CD14-positive monocyte (primary cell): ENCODE measurements around the gene GFI1. TPM values are rescaled to one million over a fixed set of nuclear protein-coding genes. Genes with fewer than 3 reads are reported as not detected.

Source experiments
- DNase-seq, 3 donors: peaks; one replicate each; pipeline ENCODE4 v3.0.0-alpha.2; 2011 to 2022
- H2AFZ ChIP-seq: 2 replicates; pipeline ENCODE4 v1.6.0; 2012; ENCODE audit warnings: mild to moderate bottlenecking, low read depth, low read length, inconsistent platforms; ENCODE audit not compliant: insufficient read depth, poor library complexity, severe bottlenecking
- H3K27ac ChIP-seq, 2 donors: 1 replicate in 1 of 2; 2 replicates in 1 of 2; pipeline ENCODE4 v1.5.1; 2012 to 2013; ENCODE audit warnings: low read length in 2 of 2, control low read depth in 1 of 2, inconsistent platforms in 1 of 2, low read depth in 1 of 2, mild to moderate bottlenecking in 1 of 2
- H3K27me3 ChIP-seq, 2 donors: one replicate each; pipeline versions ENCODE4 v1.6.0 to v1.6.1; 2011 to 2013; ENCODE audit warnings: low read length in 2 of 2; ENCODE audit not compliant: control insufficient read depth in 2 of 2, insufficient read depth in 2 of 2
- H3K36me3 ChIP-seq, 2 donors: replicated peaks in 1 of 2; 1 replicate in 1 of 2; 2 replicates in 1 of 2; pipeline versions ENCODE4 v1.5.1 to v1.6.1; 2012 to 2013; ENCODE audit warnings: low read length in 2 of 2, control low read depth in 1 of 2, inconsistent platforms in 1 of 2, mild to moderate bottlenecking in 1 of 2; ENCODE audit not compliant: insufficient read depth in 2 of 2, control insufficient read depth in 1 of 2
- H3K4me1 ChIP-seq, 2 donors: 1 replicate in 1 of 2; 2 replicates in 1 of 2; pipeline versions ENCODE4 v1.5.1 to v1.6.1; 2012 to 2013; ENCODE audit warnings: low read length in 2 of 2, control low read depth in 1 of 2, inconsistent platforms in 1 of 2, mild to moderate bottlenecking in 1 of 2, moderate library complexity in 1 of 2; ENCODE audit not compliant: insufficient read depth in 2 of 2, control insufficient read depth in 1 of 2
- H3K4me2 ChIP-seq: replicated peaks from 2 replicates; pipeline ENCODE3; 2012; ENCODE audit warnings: low read length, moderate library complexity, mild to moderate bottlenecking; ENCODE audit not compliant: poor library complexity, severe bottlenecking; ENCODE audit errors: extremely low read depth
- H3K4me3 ChIP-seq, 3 experiments: fragments of 200-600 bp in 1 of 3; sonication (generic) in 1 of 3; replicated peaks in 1 of 3; 1 replicate in 2 of 3; 2 replicates in 1 of 3; pipeline ENCODE4 v1.5.1; 2011 to 2013; ENCODE audit warnings: low read length in 3 of 3, mild to moderate bottlenecking in 3 of 3, control low read depth in 2 of 3, low read depth in 2 of 3, inconsistent platforms in 1 of 3, moderate library complexity in 1 of 3
- H3K79me2 ChIP-seq: 2 replicates; pipeline ENCODE4 v1.6.0; 2012; ENCODE audit warnings: mild to moderate bottlenecking, control low read depth, inconsistent platforms, low read length, moderate library complexity; ENCODE audit not compliant: insufficient read depth
- H3K9ac ChIP-seq: 2 replicates; pipeline ENCODE4 v1.6.0; 2017; ENCODE audit warnings: low read length, mild to moderate bottlenecking; ENCODE audit not compliant: insufficient read depth, poor library complexity, severe bottlenecking
- H3K9me3 ChIP-seq, 2 donors: replicated peaks in 1 of 2; 1 replicate in 1 of 2; 2 replicates in 1 of 2; pipeline versions ENCODE4 v1.5.1 to v1.6.1; 2012 to 2013; ENCODE audit warnings: low read length in 2 of 2, control low read depth in 1 of 2; ENCODE audit not compliant: control insufficient read depth in 1 of 2, insufficient read depth in 1 of 2
- H4K20me1 ChIP-seq: 2 replicates; pipeline ENCODE4 v1.6.0; 2012; ENCODE audit warnings: mild to moderate bottlenecking, low read length, control low read depth, moderate library complexity; ENCODE audit not compliant: insufficient read depth
- H3K27ac Mint-ChIP-seq, 7 donors: one replicate each; pipeline ENCODE4 v1.8.0; 2020; ENCODE audit warnings: mild to moderate bottlenecking in 7 of 7, mixed read lengths in 7 of 7, moderate library complexity in 6 of 7, inconsistent platforms in 2 of 7
- H3K27me3 Mint-ChIP-seq, 3 donors: one replicate each; pipeline ENCODE4 v1.8.0; 2021 to 2022; ENCODE audit warnings: low read depth in 3 of 3, mild to moderate bottlenecking in 3 of 3, mixed read lengths in 3 of 3, moderate library complexity in 3 of 3, inconsistent platforms in 1 of 3
- H3K36me3 Mint-ChIP-seq, 2 donors: one replicate each; pipeline ENCODE4 v1.8.0; 2020; ENCODE audit warnings: mixed read lengths in 2 of 2, inconsistent platforms in 1 of 2, mild to moderate bottlenecking in 1 of 2
- H3K4me1 Mint-ChIP-seq: one replicate; pipeline ENCODE4 v1.8.0; 2020; ENCODE audit warnings: mild to moderate bottlenecking, mixed read lengths
- H3K4me3 Mint-ChIP-seq, 2 donors: one replicate each; pipeline ENCODE4 v1.8.0; 2020; ENCODE audit warnings: mild to moderate bottlenecking in 2 of 2, mixed read lengths in 2 of 2, moderate library complexity in 1 of 2
- H3K9me3 Mint-ChIP-seq, 7 donors: one replicate each; pipeline ENCODE4 v1.8.0; 2020 to 2022; ENCODE audit warnings: mixed read lengths in 7 of 7, mild to moderate bottlenecking in 6 of 7, moderate library complexity in 6 of 7, inconsistent platforms in 2 of 7
- WGBS: methylation state at CpG from one replicate; pipeline ENCODE4 v1.1.5; 2013; ENCODE audit warnings: missing lambda C conversion rate; ENCODE audit not compliant: insufficient coverage; 5-methylcytosine and 5-hydroxymethylcytosine counted together
- intact Hi-C, 2 donors: fragments of 100-400 bp; cut with micrococcal nuclease; formaldehyde crosslinking; loops; one replicate each; pipeline versions ENCODE4 v1.15.0 to v1.15.1; 2023
- polyA plus RNA-seq, 3 donors: library from polyadenylated mRNA; depleted of rRNA in 1 of 3; unstranded in 2 of 3; stranded (reverse) in 1 of 3; fragments of 300-500 nt in 2 of 3; fragments of >200 nt in 1 of 3; fragmentation: Illumina TruSeq in 2 of 3; gene quantifications; 1 replicate in 2 of 3; 2 replicates in 1 of 3; pipeline ENCODE4 v1.2.3, GENCODE V29; 2012 to 2021
- TF ChIP-seq, protein P1 (sequence below): fragments of 200-600 bp; IDR thresholded peaks from one replicate; pipeline ENCODE4 v1.8.0; 2022; ENCODE audit warnings: antibody characterized with exemption, mild to moderate bottlenecking

Gene GFI1
- polyA plus RNA-seq, 3 donors: 0.35 TPM; not detected in 2

DNA sequence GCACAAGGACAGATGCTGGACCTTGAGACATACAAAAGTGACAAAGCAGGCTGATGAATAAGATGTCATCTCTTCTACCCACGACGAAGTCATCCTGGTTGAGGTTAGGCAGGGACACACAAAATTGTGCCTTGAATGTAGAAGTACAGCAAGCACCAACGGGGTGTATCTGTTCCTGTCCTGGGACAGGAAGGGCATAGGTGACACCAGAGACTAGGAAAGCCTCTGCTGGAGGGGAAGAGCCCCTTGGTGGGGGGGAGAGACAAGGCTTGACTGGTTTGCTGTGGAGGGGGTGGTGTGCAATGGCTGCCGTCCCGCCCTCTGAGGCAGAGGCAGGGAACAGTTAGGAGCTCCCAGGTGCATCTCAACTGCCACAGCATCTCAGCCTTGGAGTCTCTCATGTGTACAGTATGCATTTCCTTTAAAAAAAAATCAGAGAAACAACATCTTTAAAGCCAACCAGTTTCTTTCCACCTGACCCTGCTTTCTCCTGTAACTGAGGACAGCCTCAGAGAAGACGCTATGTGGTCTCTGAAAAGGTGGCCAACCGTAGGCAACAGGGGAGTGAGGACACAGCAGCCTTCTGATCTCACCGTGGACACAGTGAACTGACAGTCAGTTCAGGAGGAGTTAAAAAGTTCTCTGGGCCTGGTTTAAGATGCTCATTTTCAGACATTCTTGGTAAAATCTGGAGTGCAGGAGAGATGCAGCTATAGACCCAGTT lies 17.7 kb upstream of the GFI1 start:
- H3K4me2 ChIP-seq: no peak overlapping the region
- no peaks in the 10 kb centered on the region for H3K79me2 ChIP-seq
- no peaks in the 10 kb centered on the region for H4K20me1 ChIP-seq
- no peak overlapping the region for H3K9ac ChIP-seq
- no peaks in the 10 kb centered on the region for H3K9me3 ChIP-seq
- Mint-ChIP-seq H3K27ac (peak overlapping the region in 1 of 7 donors; percentile 61), H3K36me3 (peaks cover 10 to 16% of the 10 kb centered on the region in 2 donors), H3K4me3 (no peak overlapping the region), H3K27me3 (peaks cover 0 to 3% (median 0%) of the 10 kb centered on the region in 3 donors), H3K4me1 (peaks cover 16% of the 10 kb centered on the region), H3K9me3 (no peaks in the 10 kb centered on the region)
- H3K36me3 ChIP-seq: peaks cover 0 to 5% of the 10 kb centered on the region in 2 donors
- no peak for DNase-seq
- no peak overlapping the region for H2AFZ ChIP-seq
- no peak overlapping the region for H3K27ac ChIP-seq
- H3K4me3 ChIP-seq: no peak overlapping the region
- 78% methylated on average over 6 of the region's 8 CpGs for WGBS
- TF ChIP-seq, protein P1, sequence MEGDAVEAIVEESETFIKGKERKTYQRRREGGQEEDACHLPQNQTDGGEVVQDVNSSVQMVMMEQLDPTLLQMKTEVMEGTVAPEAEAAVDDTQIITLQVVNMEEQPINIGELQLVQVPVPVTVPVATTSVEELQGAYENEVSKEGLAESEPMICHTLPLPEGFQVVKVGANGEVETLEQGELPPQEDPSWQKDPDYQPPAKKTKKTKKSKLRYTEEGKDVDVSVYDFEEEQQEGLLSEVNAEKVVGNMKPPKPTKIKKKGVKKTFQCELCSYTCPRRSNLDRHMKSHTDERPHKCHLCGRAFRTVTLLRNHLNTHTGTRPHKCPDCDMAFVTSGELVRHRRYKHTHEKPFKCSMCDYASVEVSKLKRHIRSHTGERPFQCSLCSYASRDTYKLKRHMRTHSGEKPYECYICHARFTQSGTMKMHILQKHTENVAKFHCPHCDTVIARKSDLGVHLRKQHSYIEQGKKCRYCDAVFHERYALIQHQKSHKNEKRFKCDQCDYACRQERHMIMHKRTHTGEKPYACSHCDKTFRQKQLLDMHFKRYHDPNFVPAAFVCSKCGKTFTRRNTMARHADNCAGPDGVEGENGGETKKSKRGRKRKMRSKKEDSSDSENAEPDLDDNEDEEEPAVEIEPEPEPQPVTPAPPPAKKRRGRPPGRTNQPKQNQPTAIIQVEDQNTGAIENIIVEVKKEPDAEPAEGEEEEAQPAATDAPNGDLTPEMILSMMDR: no peak
- no peaks in the 10 kb centered on the region for H3K27me3 ChIP-seq
- H3K4me1 ChIP-seq: no peaks in the 10 kb centered on the region
- intact Hi-C loops: no loop called here

DNA sequence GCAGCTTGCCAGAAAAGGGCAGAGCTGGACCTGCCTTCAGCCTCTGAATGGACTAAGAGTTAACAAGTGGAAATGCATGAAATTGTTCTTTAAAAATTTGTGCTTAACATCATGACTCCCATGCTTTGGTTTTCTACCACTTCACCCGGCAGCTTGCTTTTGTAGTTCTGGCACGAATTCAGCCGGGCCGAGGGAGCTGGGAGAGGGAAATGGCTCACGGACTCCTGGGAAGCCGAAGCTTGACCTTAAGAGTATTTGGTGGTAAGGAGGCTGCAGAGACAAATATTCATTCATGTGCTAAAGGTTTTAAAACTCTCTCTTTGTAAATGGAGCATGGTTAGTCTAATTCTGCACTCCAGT lies 17.2 kb upstream of the GFI1 start:
- peaks cover 0 to 3% (median 0%) of the 10 kb centered on the region in 3 donors for H3K27me3 Mint-ChIP-seq
- intact Hi-C loops: no loop called here
- H3K27ac Mint-ChIP-seq: no peak overlapping the region

More for the DNA sequence above, 17.2 kb upstream of the GFI1 start:
- H3K4me3 Mint-ChIP-seq: no peak overlapping the region
- Histone ChIP-seq H3K36me3 (peaks cover 0 to 5% of the 10 kb centered on the region in 2 donors), H3K27me3 (no peaks in the 10 kb centered on the region), H2AFZ (no peak overlapping the region), H4K20me1 (no peaks in the 10 kb centered on the region), H3K9me3 (no peaks in the 10 kb centered on the region), H3K27ac (no peak overlapping the region), H3K4me3 (no peak overlapping the region), H3K4me2 (no peak overlapping the region), H3K4me1 (no peaks in the 10 kb centered on the region), H3K9ac (no peak overlapping the region), H3K79me2 (no peaks in the 10 kb centered on the region)
- TF ChIP-seq, protein P1: no peak
- peaks cover 16% of the 10 kb centered on the region for H3K4me1 Mint-ChIP-seq
- no peak for DNase-seq
- no peaks in the 10 kb centered on the region for H3K9me3 Mint-ChIP-seq
- H3K36me3 Mint-ChIP-seq: peaks cover 8 to 12% of the 10 kb centered on the region in 2 donors
- WGBS: no CpG with 5 or more reads among the region's 6 CpGs
